IMR-90 (cell line): ENCODE results near the gene TBC1D23. TPM values are rescaled to one million over a fixed set of nuclear protein-coding genes. Genes with fewer than 3 reads are reported as not detected.

Experiments used
- ATAC-seq: fragments of 200-7000 bp; cut with Tn5 transposase; 2 replicates; pipeline ENCODE4 v1.9.1; 2020; ENCODE audit warnings: low read depth, mild to moderate bottlenecking, moderate library complexity
- BruUV-seq: library from RNA; stranded (reverse); fragments of 400-500 nt; replicated peaks from 2 replicates; lab custom pipeline; 2021; lab: Mats Ljungman, UMichigan
- CTCF ChIA-PET: fragments of 300-600 bp; formaldehyde crosslinking; extraction: SDS; loops from one replicate; lab custom pipeline; 2021; ENCODE audit warnings: antibody characterized with exemption; lab: Yijun Ruan, JAX
- POLR2A ChIA-PET: fragments of 300-600 bp; sonication (Branson Sonifier 250); formaldehyde crosslinking; loops from one replicate; lab custom pipeline; 2022; ENCODE audit warnings: antibody characterized with exemption; ENCODE audit not compliant: unreplicated experiment; lab: Charles Lee
- DNase-seq: peaks from one replicate; pipeline ENCODE4 v3.0.0; 2013
- H2AFZ ChIP-seq: replicated peaks from 2 replicates; pipeline ENCODE3; 2013; ENCODE audit warnings: low read length, mild to moderate bottlenecking; ENCODE audit not compliant: poor library complexity
- H2AK5ac ChIP-seq: 2 replicates; pipeline ENCODE4 v1.6.1; 2013; ENCODE audit warnings: low read depth, low read length, inconsistent platforms
- H2AK9ac ChIP-seq: replicated peaks from 2 replicates; pipeline ENCODE3; 2013; ENCODE audit warnings: mild to moderate bottlenecking, low read depth, low read length, moderate library complexity; ENCODE audit not compliant: poor library complexity
- H2BK120ac ChIP-seq: 2 replicates; pipeline ENCODE4 v1.6.1; 2013; ENCODE audit warnings: low read depth, low read length, inconsistent platforms
- H2BK15ac ChIP-seq: 3 replicates; pipeline ENCODE4 v1.6.1; 2013; ENCODE audit warnings: low read depth, low read length, inconsistent platforms
- H2BK20ac ChIP-seq: 2 replicates; pipeline ENCODE4 v1.6.1; 2013; ENCODE audit warnings: low read depth, mild to moderate bottlenecking, inconsistent platforms, low read length, moderate library complexity
- H2BK5ac ChIP-seq: 2 replicates; pipeline ENCODE4 v1.6.1; 2013; ENCODE audit warnings: mild to moderate bottlenecking, low read depth, low read length, inconsistent platforms; ENCODE audit not compliant: poor library complexity, severe bottlenecking
- H3K14ac ChIP-seq: replicated peaks from 2 replicates; pipeline ENCODE4 v1.6.1; 2013; ENCODE audit warnings: low read depth, low read length, inconsistent platforms
- H3K18ac ChIP-seq: 2 replicates; pipeline ENCODE4 v1.6.1; 2013; ENCODE audit warnings: low read depth, low read length, control low read depth
- H3K23ac ChIP-seq: 2 replicates; pipeline ENCODE4 v1.6.1; 2013; ENCODE audit warnings: low read depth, low read length, inconsistent platforms
- H3K27ac ChIP-seq: 2 replicates; pipeline ENCODE4 v1.5.1; 2013; ENCODE audit warnings: mild to moderate bottlenecking, control low read depth, low read length; ENCODE audit not compliant: insufficient read depth
- H3K27me3 ChIP-seq: 2 replicates; pipeline ENCODE4 v1.6.1; 2013; ENCODE audit warnings: low read length; ENCODE audit not compliant: control insufficient read depth, insufficient read depth
- H3K36me3 ChIP-seq: 2 replicates; pipeline ENCODE4 v1.6.1; 2013; ENCODE audit warnings: low read length, mixed read lengths; ENCODE audit not compliant: control insufficient read depth, insufficient read depth
- H3K4ac ChIP-seq: 2 replicates; pipeline ENCODE4 v1.6.1; 2013; ENCODE audit warnings: low read depth, low read length, inconsistent platforms
- H3K4me1 ChIP-seq: 2 replicates; pipeline ENCODE4 v1.6.1; 2013; ENCODE audit warnings: low read length, mixed read lengths; ENCODE audit not compliant: control insufficient read depth, insufficient read depth
- H3K4me2 ChIP-seq: 2 replicates; pipeline ENCODE4 v1.6.1; 2013; ENCODE audit warnings: low read depth, mild to moderate bottlenecking, control low read depth, low read length, moderate library complexity
- H3K4me3 ChIP-seq: 2 replicates; pipeline ENCODE4 v1.5.1; 2013; ENCODE audit warnings: low read depth, mild to moderate bottlenecking, control low read depth, low read length, moderate library complexity; ENCODE audit not compliant: insufficient read depth
- H3K56ac ChIP-seq: 2 replicates; pipeline ENCODE4 v1.6.1; 2013; ENCODE audit warnings: low read length, inconsistent platforms; ENCODE audit not compliant: insufficient read depth; ENCODE audit errors: extremely low read depth
- H3K79me1 ChIP-seq, 2 experiments: 2 replicates each; pipeline ENCODE4 v1.6.1; 2013; ENCODE audit warnings: low read length in 2 of 2, inconsistent platforms in 1 of 2, low read depth in 1 of 2
- H3K9ac ChIP-seq: 2 replicates; pipeline ENCODE4 v1.6.1; 2013; ENCODE audit warnings: low read depth, low read length, control low read depth
- H3K9me1 ChIP-seq: 2 replicates; pipeline ENCODE4 v1.6.1; 2013; ENCODE audit warnings: low read length, inconsistent platforms; ENCODE audit not compliant: insufficient read depth
- H3K9me3 ChIP-seq: 2 replicates; pipeline ENCODE4 v1.6.1; 2013; ENCODE audit warnings: low read length; ENCODE audit not compliant: control insufficient read depth, insufficient read depth
- H4K20me1 ChIP-seq: 2 replicates; pipeline ENCODE4 v1.6.1; 2013; ENCODE audit warnings: low read length, inconsistent platforms; ENCODE audit not compliant: insufficient read depth
- H4K5ac ChIP-seq: 2 replicates; pipeline ENCODE4 v1.6.1; 2013; ENCODE audit warnings: mild to moderate bottlenecking, low read depth, low read length, control low read depth
- H4K8ac ChIP-seq, 2 experiments: 2 replicates each; pipeline ENCODE4 v1.6.1; 2013; ENCODE audit warnings: low read depth in 2 of 2, low read length in 2 of 2, control low read depth in 1 of 2, inconsistent platforms in 1 of 2
- H4K91ac ChIP-seq: 2 replicates; pipeline ENCODE4 v1.6.1; 2013; ENCODE audit warnings: low read depth, low read length, inconsistent platforms; ENCODE audit not compliant: insufficient read depth
- BHLHE40 ChIP-seq: fragments of 150-350 bp; IDR thresholded peaks from 2 replicates; pipeline ENCODE4 v1.6.1; 2016; ENCODE audit warnings: mild to moderate bottlenecking, low read depth, low read length
- CEBPB ChIP-seq: IDR thresholded peaks from 2 replicates; pipeline ENCODE4 v1.6.1; 2012; ENCODE audit warnings: low read depth, low read length, improper control_type of control experiment
- CHD1 ChIP-seq: IDR thresholded peaks from 2 replicates; pipeline ENCODE4 v1.6.1; 2012; ENCODE audit warnings: low read depth, low read length, improper control_type of control experiment
- FOS ChIP-seq: fragments of 150-350 bp; IDR thresholded peaks from 2 replicates; pipeline ENCODE4 v1.6.1; 2016; ENCODE audit warnings: low read depth, low read length
- MAFK ChIP-seq: IDR thresholded peaks from 2 replicates; pipeline ENCODE4 v1.6.1; 2012; ENCODE audit warnings: low read depth, low read length, improper control_type of control experiment
- MAZ ChIP-seq: IDR thresholded peaks from 2 replicates; pipeline ENCODE4 v1.6.1; 2012; ENCODE audit warnings: low read depth, mild to moderate bottlenecking, low read length, improper control_type of control experiment, moderate library complexity, borderline replicate concordance
- MXI1 ChIP-seq: IDR thresholded peaks from 2 replicates; pipeline ENCODE4 v1.6.1; 2012; ENCODE audit warnings: low read depth, mild to moderate bottlenecking, low read length, moderate library complexity, borderline replicate concordance
- NFE2L2 ChIP-seq: fragments of 150-350 bp; IDR thresholded peaks from 2 replicates; pipeline ENCODE4 v1.6.1; 2016; ENCODE audit warnings: low read depth, mild to moderate bottlenecking, low read length
- POLR2A ChIP-seq: IDR thresholded peaks from 2 replicates; pipeline ENCODE4 v1.6.1; 2012; ENCODE audit warnings: mild to moderate bottlenecking, low read depth, low read length
- RAD21 ChIP-seq: IDR thresholded peaks from 2 replicates; pipeline ENCODE4 v1.6.1; 2012; ENCODE audit warnings: low read length, improper control_type of control experiment
- RCOR1 ChIP-seq: IDR thresholded peaks from 2 replicates; pipeline ENCODE4 v1.6.1; 2012; ENCODE audit warnings: mild to moderate bottlenecking, low read length, improper control_type of control experiment; ENCODE audit not compliant: insufficient replicate concordance
- RFX5 ChIP-seq: IDR thresholded peaks from 2 replicates; pipeline ENCODE4 v1.8.0; 2012; ENCODE audit warnings: low read depth, mild to moderate bottlenecking, low read length, moderate library complexity
- SMC3 ChIP-seq: fragments of 150-350 bp; IDR thresholded peaks from 2 replicates; pipeline ENCODE4 v1.6.1; 2016; ENCODE audit warnings: low read depth, mild to moderate bottlenecking, antibody characterized with exemption, low read length, moderate library complexity
- dilution Hi-C: fragments of 300-500 bp; cut with HindIII; formaldehyde crosslinking; loops from one replicate; pipeline ENCODE4 v1.14.3; 2018; ENCODE audit warnings: low sequenced_read_pairs; ENCODE audit not compliant: unreplicated experiment
- in situ Hi-C: fragments of 300-500 bp; cut with MboI; formaldehyde crosslinking; loops from 3 replicates; pipeline ENCODE4 v1.14.3; 2019; ENCODE audit warnings: low sequenced_read_pairs, inconsistent platforms, mixed read lengths
- intact Hi-C: fragments of 100-400 bp; cut with micrococcal nuclease; formaldehyde crosslinking; loops from 2 replicates; pipeline ENCODE4 v1.10.0; 2022
- polyA plus RNA-seq, 3 experiments: library from polyadenylated mRNA; depleted of rRNA; stranded (reverse); fragments of >200 nt; gene quantifications; 2 replicates each; pipeline ENCODE4 v1.2.3, GENCODE V29; 2012; ENCODE audit warnings: low replicate concordance in 1 of 3
- total RNA-seq: library from RNA; depleted of rRNA; stranded (reverse); fragments of >200 nt; gene quantifications from 2 replicates; pipeline ENCODE4 v1.2.3, GENCODE V29; 2012
- TF ChIP-seq, protein P1 (sequence below): fragments of 150-350 bp; IDR thresholded peaks from 2 replicates; pipeline ENCODE4 v1.6.1; 2016; ENCODE audit warnings: low read depth, mild to moderate bottlenecking, low read length, moderate library complexity, borderline replicate concordance
- TF ChIP-seq, protein P2 (sequence below): conservative IDR thresholded peaks from 2 replicates; pipeline ENCODE4 v1.5.1; 2012; ENCODE audit warnings: mild to moderate bottlenecking, low read depth, low read length, improper control_type of control experiment
- TF ChIP-seq, protein P3 (sequence below): fragments of 150-350 bp; IDR thresholded peaks from 2 replicates; pipeline ENCODE4 v1.6.1; 2017; ENCODE audit warnings: mild to moderate bottlenecking, antibody characterized with exemption, low read length, low read depth

The TBC1D23 gene
- total and polyA plus RNA-seq, 2 of the 4 experiments (the other 2 are of a cell fraction) = 21.2 to 67.0 TPM

DNA sequence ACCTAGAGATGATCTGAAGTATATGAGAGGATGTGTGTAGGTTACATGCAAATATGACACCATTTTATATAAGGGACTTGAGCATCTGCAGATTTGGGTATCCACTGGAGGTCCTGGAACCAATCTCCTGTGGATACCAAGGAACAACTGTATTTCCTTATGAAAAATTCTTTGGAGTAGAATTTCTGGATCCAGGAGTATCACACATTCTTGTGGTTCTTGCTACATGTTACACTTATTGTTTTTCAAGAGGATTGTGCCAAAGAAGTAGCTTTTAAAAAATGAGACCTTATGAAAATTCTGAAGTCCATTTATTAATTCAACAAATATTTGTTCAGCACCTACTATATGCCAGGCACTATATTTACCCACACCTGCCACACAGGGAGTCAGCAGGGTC, 15.7 kb upstream of the TBC1D23 start:
- Histone ChIP-seq H3K9me1 (no peaks in the 10 kb centered on the region), H3K14ac (no peak overlapping the region), H3K4me2 (no peak overlapping the region), H3K27ac (no peak overlapping the region), H3K4me3 (no peak overlapping the region), H3K18ac (peak overlapping the region; percentile 74; the same call in 1 of the 2 replicates), H2BK5ac (no peak overlapping the region), H2BK15ac (peak overlapping the region; percentile 12; the same call in 1 of the 3 replicates), H3K36me3 (no peaks in the 10 kb centered on the region), H3K79me1 (no peaks in the 10 kb centered on the region), H3K23ac (no peak overlapping the region), H2AK5ac (no peak overlapping the region), H2AFZ (no peak overlapping the region), H4K20me1 (no peaks in the 10 kb centered on the region), H4K91ac (no peak overlapping the region), H3K4me1 (peaks cover 5% of the 10 kb centered on the region), H3K9me3 (no peaks in the 10 kb centered on the region), H2AK9ac (no peak overlapping the region), H3K27me3 (no peaks in the 10 kb centered on the region), H2BK120ac (no peak overlapping the region), H3K4ac (no peak overlapping the region), H4K8ac (no peak overlapping the region), H3K9ac (no peak overlapping the region), H3K56ac (no peak overlapping the region), H4K5ac (no peak overlapping the region), H2BK20ac (no peak overlapping the region)
- DNase-seq (peak; percentile 27), ATAC-seq (no peak)
- CTCF ChIA-PET = no interaction called here
- in situ Hi-C loops (no loop called here), dilution Hi-C loops (no loop called here), intact Hi-C loops (no loop called here)
- no TSS peak for BruUV-seq
- TF ChIP-seq MAZ (no peak), RCOR1 (no peak), BHLHE40 (no peak), RAD21 (no peak), RFX5 (no peak), POLR2A (no peak), SMC3 (no peak), MAFK (no peak), CHD1 (no peak), NFE2L2 (no peak), CEBPB (no peak), MXI1 (no peak), FOS (no peak)
- TF ChIP-seq, protein P1, sequence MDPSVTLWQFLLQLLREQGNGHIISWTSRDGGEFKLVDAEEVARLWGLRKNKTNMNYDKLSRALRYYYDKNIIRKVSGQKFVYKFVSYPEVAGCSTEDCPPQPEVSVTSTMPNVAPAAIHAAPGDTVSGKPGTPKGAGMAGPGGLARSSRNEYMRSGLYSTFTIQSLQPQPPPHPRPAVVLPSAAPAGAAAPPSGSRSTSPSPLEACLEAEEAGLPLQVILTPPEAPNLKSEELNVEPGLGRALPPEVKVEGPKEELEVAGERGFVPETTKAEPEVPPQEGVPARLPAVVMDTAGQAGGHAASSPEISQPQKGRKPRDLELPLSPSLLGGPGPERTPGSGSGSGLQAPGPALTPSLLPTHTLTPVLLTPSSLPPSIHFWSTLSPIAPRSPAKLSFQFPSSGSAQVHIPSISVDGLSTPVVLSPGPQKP = no peak
- TF ChIP-seq, protein P2, sequence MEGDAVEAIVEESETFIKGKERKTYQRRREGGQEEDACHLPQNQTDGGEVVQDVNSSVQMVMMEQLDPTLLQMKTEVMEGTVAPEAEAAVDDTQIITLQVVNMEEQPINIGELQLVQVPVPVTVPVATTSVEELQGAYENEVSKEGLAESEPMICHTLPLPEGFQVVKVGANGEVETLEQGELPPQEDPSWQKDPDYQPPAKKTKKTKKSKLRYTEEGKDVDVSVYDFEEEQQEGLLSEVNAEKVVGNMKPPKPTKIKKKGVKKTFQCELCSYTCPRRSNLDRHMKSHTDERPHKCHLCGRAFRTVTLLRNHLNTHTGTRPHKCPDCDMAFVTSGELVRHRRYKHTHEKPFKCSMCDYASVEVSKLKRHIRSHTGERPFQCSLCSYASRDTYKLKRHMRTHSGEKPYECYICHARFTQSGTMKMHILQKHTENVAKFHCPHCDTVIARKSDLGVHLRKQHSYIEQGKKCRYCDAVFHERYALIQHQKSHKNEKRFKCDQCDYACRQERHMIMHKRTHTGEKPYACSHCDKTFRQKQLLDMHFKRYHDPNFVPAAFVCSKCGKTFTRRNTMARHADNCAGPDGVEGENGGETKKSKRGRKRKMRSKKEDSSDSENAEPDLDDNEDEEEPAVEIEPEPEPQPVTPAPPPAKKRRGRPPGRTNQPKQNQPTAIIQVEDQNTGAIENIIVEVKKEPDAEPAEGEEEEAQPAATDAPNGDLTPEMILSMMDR = no peak
- TF ChIP-seq, protein P3, sequence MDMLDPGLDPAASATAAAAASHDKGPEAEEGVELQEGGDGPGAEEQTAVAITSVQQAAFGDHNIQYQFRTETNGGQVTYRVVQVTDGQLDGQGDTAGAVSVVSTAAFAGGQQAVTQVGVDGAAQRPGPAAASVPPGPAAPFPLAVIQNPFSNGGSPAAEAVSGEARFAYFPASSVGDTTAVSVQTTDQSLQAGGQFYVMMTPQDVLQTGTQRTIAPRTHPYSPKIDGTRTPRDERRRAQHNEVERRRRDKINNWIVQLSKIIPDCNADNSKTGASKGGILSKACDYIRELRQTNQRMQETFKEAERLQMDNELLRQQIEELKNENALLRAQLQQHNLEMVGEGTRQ = no peak
- POLR2A ChIA-PET = no interaction called here
